22Rv1 (cell line): ENCODE data around the gene CLK4.

ENCODE experiments used
- CTCF ChIP-seq: fragments of 450-650 bp; IDR thresholded peaks from 2 replicates; pipeline ENCODE4 v1.5.1; 2017; ENCODE audit warnings: mild to moderate bottlenecking
- ZFX ChIP-seq: fragments of 450-650 bp; IDR thresholded peaks from 2 replicates; pipeline ENCODE4 v1.6.1; 2017; ENCODE audit warnings: antibody characterized with exemption, borderline replicate concordance

- no peak for TF ChIP-seq CTCF
- TF ChIP-seq ZFX, result no peak
These were observed 61.9 kb downstream of the CLK4 start for GRCh38 chr5:178564811-178565550.
